Mesenchymal stem cell (in vitro differentiated cells and primary cell): Measurements from ENCODE around the gene CUEDC1.

Experiments
- DNase-seq: peaks from one replicate; pipeline ENCODE4 v3.0.0-alpha.2; 2013
- H2AFZ ChIP-seq: one replicate; pipeline ENCODE4 v1.6.1; 2013; ENCODE audit warnings: low read depth, mild to moderate bottlenecking, control low read depth, inconsistent platforms, low read length, moderate library complexity
- H2AK5ac ChIP-seq: 2 replicates; pipeline ENCODE4 v1.6.1; 2013; ENCODE audit warnings: low read length, moderate library complexity, mild to moderate bottlenecking, inconsistent platforms; ENCODE audit not compliant: severe bottlenecking
- H2BK120ac ChIP-seq: one replicate; pipeline ENCODE4 v1.6.1; 2013; ENCODE audit warnings: low read depth, mild to moderate bottlenecking, inconsistent platforms, low read length, moderate library complexity
- H2BK12ac ChIP-seq, 2 experiments: one replicate each; pipeline ENCODE4 v1.6.1; 2013; ENCODE audit warnings: inconsistent platforms in 2 of 2, low read length in 2 of 2, mild to moderate bottlenecking in 2 of 2, moderate library complexity in 2 of 2, control low read depth in 1 of 2
- H2BK15ac ChIP-seq: one replicate; pipeline ENCODE4 v1.6.1; 2013; ENCODE audit warnings: mild to moderate bottlenecking, low read depth, inconsistent platforms; ENCODE audit not compliant: poor library complexity, severe bottlenecking
- H2BK5ac ChIP-seq: 2 replicates; pipeline ENCODE4 v1.6.1; 2013; ENCODE audit warnings: low read depth, mild to moderate bottlenecking, low read length, control low read depth, inconsistent platforms; ENCODE audit not compliant: poor library complexity, severe bottlenecking
- H3K14ac ChIP-seq, 2 experiments: one replicate each; pipeline ENCODE4 v1.6.1; 2013; ENCODE audit warnings: inconsistent platforms in 2 of 2, low read length in 2 of 2, control low read depth in 1 of 2, mild to moderate bottlenecking in 1 of 2, moderate library complexity in 1 of 2
- H3K18ac ChIP-seq, 2 experiments: one replicate each; pipeline ENCODE4 v1.6.1; 2013; ENCODE audit warnings: inconsistent platforms in 2 of 2, low read length in 2 of 2, control low read depth in 1 of 2, low read depth in 1 of 2, mild to moderate bottlenecking in 1 of 2
- H3K23ac ChIP-seq, 2 experiments: one replicate each; pipeline ENCODE4 v1.6.1; 2013; ENCODE audit warnings: inconsistent platforms in 2 of 2, low read length in 2 of 2, mild to moderate bottlenecking in 2 of 2, moderate library complexity in 2 of 2, control low read depth in 1 of 2
- H3K27ac ChIP-seq: 2 replicates; pipeline ENCODE4 v1.5.1; 2013; ENCODE audit warnings: mild to moderate bottlenecking, moderate library complexity, low read length, control low read depth, inconsistent platforms; ENCODE audit not compliant: poor library complexity, severe bottlenecking
- H3K27me3 ChIP-seq, 2 experiments: 2 replicates each; pipeline versions ENCODE4 v1.6.1 to v1.7.0; 2013; ENCODE audit warnings: low read length in 2 of 2, mild to moderate bottlenecking in 2 of 2, moderate library complexity in 2 of 2, control low read depth in 1 of 2, inconsistent platforms in 1 of 2; ENCODE audit not compliant: control insufficient read depth in 1 of 2, insufficient read depth in 1 of 2
- H3K36me3 ChIP-seq, 2 experiments: 2 replicates each; pipeline versions ENCODE4 v1.6.1 to v1.7.0; 2013; ENCODE audit warnings: low read length in 2 of 2, control low read depth in 1 of 2, inconsistent platforms in 1 of 2, low read depth in 1 of 2, mild to moderate bottlenecking in 1 of 2; ENCODE audit not compliant: insufficient read depth in 2 of 2, control insufficient read depth in 1 of 2
- H3K4ac ChIP-seq, 2 experiments: one replicate each; pipeline ENCODE4 v1.6.1; 2013; ENCODE audit warnings: inconsistent platforms in 2 of 2, low read length in 2 of 2, mild to moderate bottlenecking in 2 of 2, moderate library complexity in 2 of 2, control low read depth in 1 of 2, low read depth in 1 of 2
- H3K4me1 ChIP-seq: 2 replicates; pipeline ENCODE4 v1.6.1; 2013; ENCODE audit warnings: low read depth, low read length, control low read depth; ENCODE audit not compliant: control insufficient read depth, insufficient read depth
- H3K4me2 ChIP-seq: 2 replicates; pipeline ENCODE4 v1.6.1; 2013; ENCODE audit warnings: low read length, mild to moderate bottlenecking, inconsistent platforms; ENCODE audit not compliant: poor library complexity, severe bottlenecking
- H3K4me3 ChIP-seq, 2 experiments: 2 replicates each; pipeline versions ENCODE4 v1.5.1 to v1.7.0; 2013; ENCODE audit warnings: low read length in 2 of 2, mild to moderate bottlenecking in 2 of 2, control low read depth in 1 of 2, low read depth in 1 of 2; ENCODE audit not compliant: insufficient read depth in 1 of 2
- H3K79me1 ChIP-seq: replicated peaks from 2 replicates; pipeline ENCODE4 v1.6.1; 2013; ENCODE audit warnings: mild to moderate bottlenecking, control low read depth, low read length, inconsistent platforms; ENCODE audit not compliant: poor library complexity, severe bottlenecking
- H3K9ac ChIP-seq: 2 replicates; pipeline ENCODE4 v1.7.0; 2013; ENCODE audit warnings: mild to moderate bottlenecking, low read length, moderate library complexity
- H3K9me3 ChIP-seq: 2 replicates; pipeline ENCODE4 v1.7.0; 2013; ENCODE audit warnings: mild to moderate bottlenecking, low read length; ENCODE audit not compliant: control insufficient read depth
- H4K8ac ChIP-seq: one replicate; pipeline ENCODE4 v1.6.1; 2013; ENCODE audit warnings: inconsistent platforms, mild to moderate bottlenecking, low read length, moderate library complexity
- H4K91ac ChIP-seq: one replicate; pipeline ENCODE4 v1.6.1; 2013; ENCODE audit warnings: mild to moderate bottlenecking, low read length, inconsistent platforms
- WGBS: methylation state at CpG from one replicate; pipeline ENCODE4 v1.1.7; 2013; ENCODE audit warnings: mixed read lengths; 5-methylcytosine and 5-hydroxymethylcytosine counted together

The CUEDC1 gene

GRCh38 chr17:57913575-57914272, 41.5 kb downstream of the CUEDC1 start:
- Histone ChIP-seq H3K9ac (peak overlapping the region; percentile 32), H3K4me2 (no peak overlapping the region), H2BK120ac (no peak overlapping the region), H4K8ac (peak overlapping the region; percentile 10), H2BK5ac (no peak overlapping the region), H2AK5ac (no peak overlapping the region), H3K27ac (no peak overlapping the region), H3K18ac (peak overlapping the region; percentile 8 to 72), H2BK12ac (no peak overlapping the region), H3K27me3 (no peaks in the 10 kb centered on the region), H2AFZ (no peak overlapping the region), H4K91ac (peak overlapping the region; percentile 5), H3K79me1 (peaks cover 56% of the 10 kb centered on the region), H3K9me3 (no peaks in the 10 kb centered on the region), H3K4me3 (peak overlapping the region in 1 of 2 experiments; percentile 38), H3K23ac (no peak overlapping the region), H3K14ac (no peak overlapping the region), H2BK15ac (no peak overlapping the region), H3K4me1 (peaks cover 35% of the 10 kb centered on the region), H3K4ac (no peak overlapping the region), H3K36me3 (peaks cover 0 to 10% of the 10 kb centered on the region in 2 experiments)
- no peak for DNase-seq
- WGBS: 69% methylated on average over 7 of the region's 7 CpGs

- Histone ChIP-seq H2BK5ac (no peak overlapping the region), H3K79me1 (peaks cover 48% of the 10 kb centered on the region), H2BK12ac (no peak overlapping the region), H3K27ac (no peak overlapping the region), H2BK15ac (peak overlapping the region; percentile 33), H3K14ac (no peak overlapping the region), H3K27me3 (no peaks in the 10 kb centered on the region), H3K9me3 (no peaks in the 10 kb centered on the region), H3K36me3 (peaks cover 0 to 7% of the 10 kb centered on the region in 2 experiments), H3K18ac (no peak overlapping the region), H3K4me1 (peaks cover 27% of the 10 kb centered on the region), H2AFZ (no peak overlapping the region), H4K91ac (peak overlapping the region; percentile 73), H3K4me2 (no peak overlapping the region), H3K23ac (no peak overlapping the region), H4K8ac (peak overlapping the region; percentile 56), H3K9ac (peak overlapping the region; percentile 27), H3K4ac (no peak overlapping the region), H2AK5ac (peak overlapping the region; percentile 29), H3K4me3 (peak overlapping the region in 1 of 2 experiments; percentile 53), H2BK120ac (no peak overlapping the region)
- no peak for DNase-seq
- WGBS: 92% methylated on average over 11 of the region's 13 CpGs
These were observed 43.2 kb downstream of the CUEDC1 start for GRCh38 chr17:57911834-57912673.

GRCh38 chr17:57910462-57911420, 44.5 kb downstream of the CUEDC1 start:
- Histone ChIP-seq H3K18ac (no peak overlapping the region), H2BK5ac (no peak overlapping the region), H2AFZ (no peak overlapping the region), H3K23ac (no peak overlapping the region), H3K9ac (no peak overlapping the region), H4K91ac (no peak overlapping the region), H4K8ac (no peak overlapping the region), H3K14ac (no peak overlapping the region), H2BK120ac (no peak overlapping the region), H2BK12ac (no peak overlapping the region), H3K4ac (no peak overlapping the region), H3K4me1 (peaks cover 20% of the 10 kb centered on the region), H3K79me1 (peaks cover 38% of the 10 kb centered on the region), H2AK5ac (no peak overlapping the region), H3K27ac (no peak overlapping the region), H3K27me3 (no peaks in the 10 kb centered on the region), H3K4me2 (no peak overlapping the region), H3K4me3 (no peak overlapping the region), H3K9me3 (no peaks in the 10 kb centered on the region), H3K36me3 (peaks cover 3 to 4% of the 10 kb centered on the region in 2 experiments), H2BK15ac (no peak overlapping the region)
- DNase-seq: no peak
- WGBS: 92% methylated on average over 10 of the region's 11 CpGs
